Ishikawa (cell line): Measurements from ENCODE around the gene EPC2.

Experiments
- CREB1 ChIP-seq: IDR thresholded peaks from 2 replicates; pipeline ENCODE4 v1.6.1; 2012; ENCODE audit warnings: low read depth
- TAF1 ChIP-seq: IDR thresholded peaks from 2 replicates; pipeline ENCODE4 v1.6.1; 2012; ENCODE audit warnings: low read depth, mild to moderate bottlenecking
- TEAD4 ChIP-seq: IDR thresholded peaks from 2 replicates; pipeline ENCODE4 v1.6.1; 2012
- YY1 ChIP-seq: IDR thresholded peaks from 2 replicates; pipeline ENCODE4 v1.6.1; 2012; ENCODE audit warnings: low read depth

DNA sequence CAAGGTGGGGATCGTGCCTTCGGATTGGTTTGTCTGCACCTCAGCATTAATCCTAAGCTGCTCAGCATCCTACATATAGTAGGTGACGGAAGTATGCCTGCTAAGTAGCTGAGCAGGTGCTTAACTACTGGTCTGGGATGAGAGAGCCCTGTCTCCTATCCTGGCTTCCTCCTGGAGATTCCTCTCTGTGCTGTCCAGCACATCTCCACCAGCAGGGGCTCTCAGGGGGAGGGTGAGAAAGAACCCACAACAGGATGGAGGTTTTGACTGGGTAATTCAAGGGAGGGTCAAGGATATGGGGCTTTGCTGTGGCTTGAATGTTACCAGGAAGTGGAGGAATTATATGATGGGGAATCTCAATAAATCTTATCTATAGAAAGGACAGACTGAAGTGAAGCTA, 185.1 kb downstream of the EPC2 start:
- no peak for TF ChIP-seq TAF1
- TF ChIP-seq TEAD4, result no peak
- no peak for TF ChIP-seq YY1
- TF ChIP-seq CREB1, result no peak
